HCT116 (cell line): ENCODE measurements around the gene QKI. TPM values are rescaled to one million over a fixed set of nuclear protein-coding genes. Genes with fewer than 3 reads are reported as not detected.

Source experiments
- ATAC-seq: fragments of 200-7000 bp; cut with Tn5 transposase; 2 replicates; pipeline ENCODE4 v1.9.1; 2020; ENCODE audit warnings: mild to moderate bottlenecking, moderate library complexity
- BruUV-seq: library from RNA; stranded (reverse); fragments of 400-500 nt; replicated peaks from 2 replicates; lab custom pipeline; 2021; lab: Mats Ljungman, UMichigan
- CTCF ChIA-PET: fragments of 300-600 bp; sonication (Branson Sonifier 250); formaldehyde crosslinking; loops from one replicate; lab custom pipeline; 2021; ENCODE audit warnings: antibody characterized with exemption; lab: Charles Lee
- POLR2A ChIA-PET: fragments of 300-600, 350-600 bp; sonication (Branson Sonifier 250); formaldehyde crosslinking; loops from one replicate; lab custom pipeline; 2021; ENCODE audit warnings: antibody characterized with exemption; lab: Charles Lee
- RAD21 ChIA-PET, 2 experiments: fragments of 300-600 bp; sonication (Branson Sonifier 250); formaldehyde crosslinking; loops; one replicate each; lab custom pipeline; 2023; ENCODE audit warnings: low total read pairs in 2 of 2; ENCODE audit not compliant: uncharacterized antibody in 2 of 2, unreplicated experiment in 2 of 2, low non-redundant PET in 1 of 2; lab: Charles Lee
- DNase-seq: peaks from one replicate; pipeline ENCODE4 v3.0.0-alpha.2; 2010; ENCODE audit warnings: low read depth, low spot score
- H2AFZ ChIP-seq: fragments of 200-600 bp; shearing (Covaris generic), sonication (generic); 2 replicates; pipeline ENCODE4 v1.6.1; 2017; ENCODE audit warnings: low read depth, mixed run types, mixed read lengths, antibody characterized with exemption, low read length; ENCODE audit not compliant: poor library complexity, severe bottlenecking
- H3K27ac ChIP-seq: 2 replicates; pipeline ENCODE4 v1.5.1; 2012; ENCODE audit warnings: low read depth, low read length
- H3K27me3 ChIP-seq: fragments of 200-600 bp; sonication (generic); 2 replicates; pipeline ENCODE4 v1.6.1; 2016; ENCODE audit warnings: mixed run types, low read length, mixed read lengths; ENCODE audit not compliant: insufficient read depth
- H3K36me3 ChIP-seq, 2 experiments: fragments of 200-500 bp in 1 of 2; fragments of 200-600 bp in 1 of 2; sonication (Bioruptor generic) in 1 of 2; sonication (generic) in 1 of 2; 2 replicates each; pipeline versions ENCODE4 v1.5.1 to v1.6.1; 2014 to 2016; ENCODE audit warnings: low read length in 2 of 2, inconsistent platforms in 1 of 2, mixed read lengths in 1 of 2, mixed run types in 1 of 2; ENCODE audit not compliant: insufficient read depth in 2 of 2, control insufficient read depth in 1 of 2
- H3K4me1 ChIP-seq, 2 experiments: fragments of 200-600 bp in 1 of 2; sonication (generic) in 1 of 2; 2 replicates each; pipeline versions ENCODE4 v1.5.1 to v1.6.1; 2012 to 2017; ENCODE audit warnings: low read length in 2 of 2, inconsistent platforms in 1 of 2, mild to moderate bottlenecking in 1 of 2, mixed read lengths in 1 of 2, mixed run types in 1 of 2, moderate library complexity in 1 of 2; ENCODE audit not compliant: insufficient read depth in 2 of 2, control insufficient read depth in 1 of 2
- H3K4me2 ChIP-seq: fragments of 200-600 bp; sonication (generic); 2 replicates; pipeline ENCODE4 v1.6.1; 2017; ENCODE audit warnings: mixed run types, low read length, mixed read lengths
- H3K4me3 ChIP-seq, 2 experiments: fragments of 200-600 bp in 1 of 2; sonication (generic) in 1 of 2; replicated peaks in 1 of 2; 2 replicates each; pipeline ENCODE4 v1.5.1; 2011 to 2016; ENCODE audit warnings: low read length in 2 of 2, control low read depth in 1 of 2, low read depth in 1 of 2, mild to moderate bottlenecking in 1 of 2, mixed read lengths in 1 of 2, mixed run types in 1 of 2
- H3K79me2 ChIP-seq: fragments of 200-600 bp; sonication (generic); 2 replicates; pipeline ENCODE4 v1.6.1; 2017; ENCODE audit warnings: mild to moderate bottlenecking, mixed run types, low read length, moderate library complexity, mixed read lengths; ENCODE audit not compliant: insufficient read depth
- H3K9ac ChIP-seq: fragments of 200-600 bp; sonication (generic); 2 replicates; pipeline ENCODE4 v1.6.1; 2016; ENCODE audit warnings: low read length, mixed read lengths
- H3K9me2 ChIP-seq: fragments of 200-600 bp; sonication (generic), shearing (Covaris generic); 2 replicates; pipeline ENCODE4 v1.6.1; 2017; ENCODE audit warnings: mixed run types, mild to moderate bottlenecking, moderate library complexity; ENCODE audit not compliant: insufficient read depth
- H3K9me3 ChIP-seq, 2 experiments: fragments of 200-500 bp in 1 of 2; fragments of 200-600 bp in 1 of 2; sonication (Bioruptor generic) in 1 of 2; sonication (generic) in 1 of 2; 2 replicates each; pipeline ENCODE4 v1.6.1; 2014 to 2017; ENCODE audit warnings: low read length in 2 of 2, mixed read lengths in 2 of 2, inconsistent platforms in 1 of 2, low read depth in 1 of 2, mild to moderate bottlenecking in 1 of 2, mixed run types in 1 of 2, moderate library complexity in 1 of 2; ENCODE audit not compliant: control insufficient read depth in 1 of 2, insufficient read depth in 1 of 2
- H4K20me1 ChIP-seq: fragments of 200-600 bp; sonication (generic), shearing (Covaris generic); 2 replicates; pipeline ENCODE4 v1.6.1; 2017; ENCODE audit warnings: mixed run types, mild to moderate bottlenecking, moderate library complexity; ENCODE audit not compliant: insufficient read depth
- ELF1 ChIP-seq: IDR thresholded peaks from 2 replicates; pipeline ENCODE4 v1.6.1; 2012; ENCODE audit warnings: low read depth, borderline replicate concordance
- EZH2phosphoT487 ChIP-seq: fragments of 200-600 bp; IDR thresholded peaks from 2 replicates; pipeline ENCODE4 v1.6.1; 2018; ENCODE audit warnings: antibody characterized with exemption, borderline replicate concordance
- RAD21 ChIP-seq: IDR thresholded peaks from 2 replicates; pipeline ENCODE4 v1.6.1; 2012; ENCODE audit warnings: low read depth, mild to moderate bottlenecking
- REST ChIP-seq: IDR thresholded peaks from 2 replicates; pipeline ENCODE4 v1.6.1; 2012; ENCODE audit warnings: low read depth
- SP1 ChIP-seq: IDR thresholded peaks from 2 replicates; pipeline ENCODE4 v1.6.1; 2012; ENCODE audit warnings: low read depth
- ZNF274 ChIP-seq: fragments of 200-500 bp; sonication (Bioruptor generic); IDR thresholded peaks from 2 replicates; pipeline ENCODE4 v1.6.1; 2014; ENCODE audit warnings: mild to moderate bottlenecking, low read depth, low read length, inconsistent platforms
- intact Hi-C: fragments of 100-400 bp; cut with micrococcal nuclease; formaldehyde crosslinking; loops from 2 replicates; pipeline ENCODE4 v1.10.0; 2022
- total RNA-seq: library from RNA; stranded (reverse); gene quantifications from one replicate; pipeline ENCODE4 v1.2.1, GENCODE V29; 2021; ENCODE audit not compliant: unreplicated experiment

Gene QKI
- total RNA-seq, 1 experiment from 2014 or later = 35.3 TPM

- Histone ChIP-seq H3K4me2 (no peak overlapping the region), H3K4me3 (no peak overlapping the region), H3K9ac (no peak overlapping the region), H3K36me3 (no peaks in the 10 kb centered on the region), H3K9me2 (no peaks in the 10 kb centered on the region), H3K27ac (no peak overlapping the region), H3K4me1 (no peaks in the 10 kb centered on the region), H3K27me3 (no peaks in the 10 kb centered on the region), H4K20me1 (no peaks in the 10 kb centered on the region), H2AFZ (no peak overlapping the region), H3K9me3 (no peaks in the 10 kb centered on the region), H3K79me2 (no peaks in the 10 kb centered on the region)
- ATAC-seq (no peak), DNase-seq (no peak)
- POLR2A ChIA-PET = no interaction called here
- CTCF ChIA-PET = no interaction called here
- no TSS peak for BruUV-seq
- intact Hi-C loops = no loop called here
- TF ChIP-seq RAD21 (no peak), SP1 (no peak), ELF1 (no peak), ZNF274 (no peak), EZH2phosphoT487 (no peak), REST (no peak)
- RAD21 ChIA-PET = no interaction called here
Measured at GRCh38 chr6:163400509-163400908, 14.0 kb upstream of the QKI start.
